HG02571 (cell line): ENCODE data around the gene SLC29A3.
"Not testable (repeated sequence)": the region's sequence is repeated elsewhere in the genome, so short reads cannot be mapped to it uniquely, and the experiment has no call there.

ENCODE experiments used
- ATAC-seq: cut with Tn5 transposase; IDR thresholded peaks from one replicate; pipeline ENCODE4 v1.9.1; 2021; ENCODE audit warnings: mild to moderate bottlenecking, moderate library complexity; ENCODE audit not compliant: unreplicated experiment

Gene SLC29A3

DNA sequence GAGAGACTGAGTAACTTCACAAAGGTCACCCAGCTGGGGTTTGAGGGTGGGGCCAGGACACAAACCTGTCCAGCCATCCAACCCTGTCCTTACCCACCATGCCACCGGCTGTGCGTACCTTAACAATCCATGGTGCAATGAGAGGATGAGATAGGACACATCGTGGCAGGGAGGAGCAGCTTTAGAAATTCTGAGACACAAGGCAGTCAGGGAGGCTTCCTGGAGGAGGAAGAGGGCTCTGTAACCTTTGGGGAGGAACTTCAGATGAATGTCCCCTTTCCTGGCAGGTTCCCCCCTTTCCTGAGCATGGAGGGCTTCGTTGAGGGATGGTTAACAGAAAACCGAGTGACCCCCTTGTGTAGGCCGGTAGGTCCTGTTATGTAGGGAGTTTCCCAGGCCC lies 35.6 kb upstream of the SLC29A3 start:
- ATAC-seq = no peak

DNA sequence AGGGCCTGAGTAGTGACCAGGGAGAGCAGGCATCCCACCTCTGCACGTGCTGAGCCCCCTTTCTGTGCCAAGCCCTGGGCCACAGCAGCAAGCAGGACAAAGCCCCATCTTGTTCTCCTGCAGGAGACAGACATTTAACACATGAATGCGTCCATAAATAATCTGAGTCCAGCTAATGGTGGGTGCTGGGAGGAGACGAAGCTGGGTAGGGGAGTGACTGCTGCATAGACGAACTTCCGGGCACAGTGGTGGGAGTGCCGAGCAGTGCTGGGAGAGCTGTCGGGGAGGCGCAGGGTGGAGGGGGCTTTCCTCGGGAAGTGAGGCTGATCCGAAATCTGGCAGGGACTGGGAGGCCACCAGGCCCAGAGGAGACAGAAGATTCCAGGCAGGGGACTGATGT lies 35.2 kb upstream of the SLC29A3 start:
- no peak for ATAC-seq

DNA sequence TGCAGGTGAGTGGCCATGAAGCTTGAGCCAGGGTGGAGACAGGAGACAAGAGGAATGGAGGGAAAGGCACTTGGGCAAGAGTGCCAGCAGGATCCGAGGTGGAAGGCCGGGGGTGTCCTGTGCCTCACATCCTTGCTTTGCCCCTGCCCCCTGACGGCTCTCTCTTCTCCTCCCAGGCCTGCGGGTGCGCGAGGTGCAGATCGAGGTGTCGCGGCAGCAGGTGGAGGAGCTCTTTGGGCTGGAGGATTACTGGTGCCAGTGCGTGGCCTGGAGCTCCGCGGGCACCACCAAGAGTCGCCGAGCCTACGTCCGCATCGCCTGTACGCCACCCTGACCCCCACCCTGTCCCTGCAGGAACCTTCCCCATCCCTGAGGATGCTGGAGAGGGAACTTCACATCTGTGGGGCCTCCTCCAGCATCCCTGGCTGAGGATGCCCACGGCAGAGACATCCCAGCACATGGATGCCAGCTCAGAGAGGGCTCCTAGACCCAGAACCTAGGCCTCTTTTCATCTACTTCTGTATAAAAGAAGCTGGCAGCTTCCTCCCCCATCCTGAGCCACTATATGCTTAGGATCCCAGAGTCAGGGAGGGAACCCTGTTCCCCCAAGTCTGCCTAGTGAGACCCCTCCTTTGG lies 34.4 kb upstream of the SLC29A3 start:
- no peak for ATAC-seq

DNA sequence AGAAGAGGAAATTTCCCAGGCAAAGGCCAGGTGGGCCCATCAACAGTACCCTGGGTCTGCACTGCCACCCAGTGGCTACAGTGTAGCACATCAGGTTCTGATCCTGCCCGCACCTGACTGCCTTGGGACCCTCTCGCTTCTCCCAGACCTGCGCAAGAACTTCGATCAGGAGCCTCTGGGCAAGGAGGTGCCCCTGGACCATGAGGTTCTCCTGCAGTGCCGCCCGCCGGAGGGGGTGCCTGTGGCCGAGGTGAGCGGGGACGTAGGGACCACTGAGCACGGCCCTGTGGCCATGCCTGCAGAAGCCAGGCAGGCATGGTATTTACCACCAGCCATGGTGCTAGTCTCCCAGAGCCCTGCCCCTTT lies 33.9 kb upstream of the SLC29A3 start:
- no peak for ATAC-seq

DNA sequence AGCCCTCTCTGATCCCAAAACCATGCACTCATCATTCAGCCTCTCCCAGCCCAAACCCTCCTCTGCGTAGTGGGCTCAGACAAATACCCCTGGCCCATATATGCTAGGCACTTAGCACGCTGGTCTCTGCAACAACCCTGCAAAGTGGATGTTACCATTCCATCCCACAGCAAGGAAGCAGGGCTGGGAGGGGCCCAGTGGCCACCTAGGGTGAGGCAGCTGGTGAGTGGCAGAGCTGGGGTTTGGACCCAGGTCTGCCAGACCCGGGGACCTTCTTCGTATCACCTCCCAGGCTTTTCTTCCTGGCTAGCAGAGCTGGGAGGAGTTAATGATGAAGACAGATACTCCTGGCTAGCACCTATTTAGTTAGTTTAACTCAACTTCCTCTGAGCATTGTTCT lies 33.1 kb upstream of the SLC29A3 start:
- ATAC-seq = no peak

DNA sequence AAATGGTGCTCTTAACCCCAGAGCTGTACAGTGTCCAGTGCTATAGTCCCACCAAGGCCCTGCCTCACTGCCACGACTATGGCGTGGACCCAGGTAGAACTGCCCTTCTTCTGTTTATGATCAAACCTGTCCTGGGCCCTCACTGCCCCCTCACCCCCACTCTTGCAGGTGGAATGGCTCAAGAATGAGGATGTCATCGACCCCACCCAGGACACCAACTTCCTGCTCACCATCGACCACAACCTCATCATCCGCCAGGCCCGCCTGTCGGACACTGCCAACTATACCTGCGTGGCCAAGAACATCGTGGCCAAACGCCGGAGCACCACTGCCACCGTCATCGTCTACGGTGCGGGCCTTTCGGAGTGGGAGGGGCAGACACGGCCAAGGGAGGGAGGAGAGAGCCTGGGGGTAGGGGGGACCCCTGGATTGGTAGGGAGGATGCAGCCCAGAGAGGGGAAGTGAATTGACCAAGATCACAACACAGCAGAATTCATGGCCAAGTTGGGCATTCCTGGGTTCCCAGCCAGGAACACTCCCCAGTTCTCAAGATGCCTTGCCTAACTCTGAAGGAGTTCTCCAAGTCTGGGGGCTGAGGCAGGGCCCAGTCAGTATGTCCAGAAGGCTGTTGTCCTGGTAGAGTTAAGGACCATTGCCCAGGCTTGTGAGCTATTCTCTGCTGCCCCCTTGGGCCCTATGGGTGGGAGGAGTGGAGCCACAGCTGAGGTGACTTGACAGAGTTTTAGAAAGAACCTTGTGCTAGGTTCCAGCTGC lies 32.4 kb upstream of the SLC29A3 start:
- no peak for ATAC-seq

DNA sequence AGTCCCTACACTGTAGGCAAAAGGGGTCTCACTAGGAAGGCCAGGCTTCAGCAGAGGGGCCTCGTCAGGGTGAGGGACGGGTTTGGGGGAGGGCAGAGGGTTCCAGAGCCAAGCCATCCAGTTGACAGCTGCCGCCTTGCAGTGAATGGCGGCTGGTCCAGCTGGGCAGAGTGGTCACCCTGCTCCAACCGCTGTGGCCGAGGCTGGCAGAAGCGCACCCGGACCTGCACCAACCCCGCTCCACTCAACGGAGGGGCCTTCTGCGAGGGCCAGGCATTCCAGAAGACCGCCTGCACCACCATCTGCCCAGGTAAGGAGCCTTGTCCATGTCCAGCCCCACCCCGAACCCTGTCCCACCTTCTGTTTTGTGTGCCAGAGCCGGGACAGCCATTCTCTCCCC lies 31.6 kb upstream of the SLC29A3 start:
- ATAC-seq = no peak

DNA sequence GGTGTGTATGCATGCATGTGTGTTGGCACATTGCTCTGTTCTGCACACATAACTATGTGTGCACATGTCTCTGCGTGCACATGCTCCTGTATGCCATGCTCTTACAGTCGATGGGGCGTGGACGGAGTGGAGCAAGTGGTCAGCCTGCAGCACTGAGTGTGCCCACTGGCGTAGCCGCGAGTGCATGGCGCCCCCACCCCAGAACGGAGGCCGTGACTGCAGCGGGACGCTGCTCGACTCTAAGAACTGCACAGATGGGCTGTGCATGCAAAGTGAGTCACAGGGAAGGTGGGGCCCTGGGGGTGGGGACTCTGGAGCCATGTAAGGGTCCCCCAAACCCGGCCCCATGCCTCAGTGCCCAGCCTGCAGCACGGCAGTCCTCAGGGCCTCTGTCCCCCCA lies 30.6 kb upstream of the SLC29A3 start:
- no peak for ATAC-seq

DNA sequence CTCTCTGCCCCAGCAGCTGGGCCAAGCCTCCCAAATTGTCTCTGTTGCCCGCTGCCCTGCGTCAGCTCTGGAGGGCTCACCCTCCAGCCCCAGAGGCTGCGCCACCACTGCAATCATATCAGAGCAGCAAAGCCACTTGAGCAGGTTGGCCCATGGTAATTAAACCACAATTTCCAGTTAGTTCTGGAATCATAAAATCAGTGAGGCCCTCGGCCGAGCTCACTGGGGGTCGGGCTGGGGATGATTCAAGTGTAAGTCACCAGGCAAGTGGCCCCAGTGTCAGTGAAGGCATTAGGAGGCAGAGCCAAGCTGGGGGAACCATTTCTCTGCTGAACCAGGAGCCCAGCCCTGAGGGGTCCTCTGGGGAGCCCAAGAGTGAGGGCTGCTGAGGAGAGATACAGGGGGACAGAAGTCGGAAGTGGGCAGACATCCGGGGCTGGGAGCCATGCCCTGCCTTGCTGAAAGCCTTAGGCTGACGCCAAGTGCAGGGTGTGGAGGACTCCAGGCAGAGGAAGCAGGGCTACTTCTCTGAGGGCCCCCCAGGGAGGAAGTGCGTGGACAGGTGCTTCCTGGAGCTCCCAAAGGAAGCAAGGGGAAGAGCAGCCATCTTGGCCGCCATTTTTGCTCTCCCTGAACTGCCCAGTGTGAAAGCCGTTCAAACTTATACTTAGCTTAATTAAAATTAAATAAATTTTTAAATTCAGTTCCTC lies 29.5 kb upstream of the SLC29A3 start:
- no peak for ATAC-seq

DNA sequence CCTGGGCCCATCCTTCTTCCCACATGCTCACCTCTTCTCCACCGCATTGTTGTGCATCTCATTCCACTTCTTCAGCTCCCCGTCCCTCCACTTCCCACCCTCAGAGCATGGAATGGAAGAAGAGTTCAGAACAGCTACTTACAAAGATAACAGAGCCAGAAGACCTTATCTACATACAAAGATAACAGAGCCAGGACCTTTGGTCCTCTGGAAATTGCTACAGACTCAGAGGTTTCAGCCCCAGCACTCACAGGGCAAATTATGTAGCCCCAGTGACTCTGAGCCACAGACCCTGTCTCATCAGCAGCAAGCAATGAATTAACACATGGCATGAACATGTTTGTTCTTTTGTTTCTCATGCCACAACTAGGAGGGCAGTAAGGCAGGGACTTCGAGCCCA lies 28.7 kb upstream of the SLC29A3 start:
- ATAC-seq = no peak

DNA sequence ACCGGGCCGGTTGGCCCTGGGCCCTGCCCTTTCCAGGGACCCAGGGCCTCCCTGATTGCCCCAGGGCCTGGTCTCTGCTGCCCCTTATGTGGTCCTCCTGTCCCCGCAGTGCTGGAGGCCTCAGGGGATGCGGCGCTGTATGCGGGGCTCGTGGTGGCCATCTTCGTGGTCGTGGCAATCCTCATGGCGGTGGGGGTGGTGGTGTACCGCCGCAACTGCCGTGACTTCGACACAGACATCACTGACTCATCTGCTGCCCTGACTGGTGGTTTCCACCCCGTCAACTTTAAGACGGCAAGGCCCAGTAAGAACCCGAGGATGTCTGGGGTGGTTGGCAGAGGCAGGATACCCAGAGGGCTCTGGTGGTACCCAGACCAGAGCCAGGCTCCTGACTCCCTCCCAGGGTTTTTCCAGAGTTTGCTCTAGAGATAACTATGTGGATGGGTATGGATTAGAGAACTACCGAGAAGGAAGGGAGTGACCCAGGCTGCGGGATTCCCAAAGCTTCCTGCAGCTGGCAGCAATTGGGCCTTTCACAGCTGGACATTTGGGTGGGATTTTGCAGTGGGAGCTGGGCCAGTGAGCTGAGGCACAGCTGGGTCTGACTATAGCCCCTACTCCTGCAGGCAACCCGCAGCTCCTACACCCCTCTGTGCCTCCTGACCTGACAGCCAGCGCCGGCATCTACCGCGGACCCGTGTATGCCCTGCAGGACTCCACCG lies 28.1 kb upstream of the SLC29A3 start:
- no peak for ATAC-seq

DNA sequence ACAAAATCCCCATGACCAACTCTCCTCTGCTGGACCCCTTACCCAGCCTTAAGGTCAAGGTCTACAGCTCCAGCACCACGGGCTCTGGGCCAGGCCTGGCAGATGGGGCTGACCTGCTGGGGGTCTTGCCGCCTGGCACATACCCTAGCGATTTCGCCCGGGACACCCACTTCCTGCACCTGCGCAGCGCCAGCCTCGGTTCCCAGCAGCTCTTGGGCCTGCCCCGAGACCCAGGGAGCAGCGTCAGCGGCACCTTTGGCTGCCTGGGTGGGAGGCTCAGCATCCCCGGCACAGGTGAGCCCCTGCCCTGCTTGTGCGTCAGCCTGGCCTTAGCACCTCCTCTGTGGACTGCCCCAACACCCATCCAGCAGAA lies 27.5 kb upstream of the SLC29A3 start:
- no peak for ATAC-seq

DNA sequence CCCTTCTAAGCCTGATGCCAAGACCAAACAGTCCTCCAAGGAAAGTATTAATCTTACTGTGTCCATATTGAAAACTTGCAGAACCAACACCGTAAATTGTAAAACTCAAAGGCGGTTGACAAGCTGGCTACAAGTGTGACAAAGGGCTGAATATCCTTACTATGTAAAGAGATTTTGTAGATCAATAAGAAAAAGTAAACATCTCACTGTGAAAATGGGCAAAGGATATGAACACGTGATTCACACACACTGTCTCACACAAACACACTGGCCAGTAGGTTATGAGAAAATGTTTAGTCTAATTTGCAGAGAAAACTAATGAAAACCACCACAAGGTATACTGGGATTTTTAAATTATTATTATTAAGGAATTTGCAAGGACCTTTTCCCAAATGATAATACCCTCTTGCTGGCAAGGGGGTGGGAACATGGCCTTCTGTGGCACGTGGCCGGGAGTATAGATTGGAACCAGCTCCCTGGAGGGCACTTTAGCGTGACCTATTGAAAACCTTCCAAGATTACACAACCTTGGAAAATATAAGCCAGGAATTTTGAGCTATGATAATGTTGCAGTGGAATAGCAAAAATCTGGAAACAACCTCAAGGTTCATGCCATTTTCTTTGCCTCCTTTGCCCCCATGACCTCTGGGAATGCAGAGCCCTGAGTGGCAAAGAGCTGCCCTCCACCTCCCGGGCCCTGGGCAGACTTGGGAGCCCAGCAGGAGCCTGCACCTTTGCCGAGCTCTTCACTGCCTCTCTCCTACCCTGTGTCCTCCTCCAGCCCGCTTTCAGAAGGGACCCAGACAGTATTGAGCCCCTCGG lies 26.2 kb upstream of the SLC29A3 start:
- ATAC-seq = no peak

DNA sequence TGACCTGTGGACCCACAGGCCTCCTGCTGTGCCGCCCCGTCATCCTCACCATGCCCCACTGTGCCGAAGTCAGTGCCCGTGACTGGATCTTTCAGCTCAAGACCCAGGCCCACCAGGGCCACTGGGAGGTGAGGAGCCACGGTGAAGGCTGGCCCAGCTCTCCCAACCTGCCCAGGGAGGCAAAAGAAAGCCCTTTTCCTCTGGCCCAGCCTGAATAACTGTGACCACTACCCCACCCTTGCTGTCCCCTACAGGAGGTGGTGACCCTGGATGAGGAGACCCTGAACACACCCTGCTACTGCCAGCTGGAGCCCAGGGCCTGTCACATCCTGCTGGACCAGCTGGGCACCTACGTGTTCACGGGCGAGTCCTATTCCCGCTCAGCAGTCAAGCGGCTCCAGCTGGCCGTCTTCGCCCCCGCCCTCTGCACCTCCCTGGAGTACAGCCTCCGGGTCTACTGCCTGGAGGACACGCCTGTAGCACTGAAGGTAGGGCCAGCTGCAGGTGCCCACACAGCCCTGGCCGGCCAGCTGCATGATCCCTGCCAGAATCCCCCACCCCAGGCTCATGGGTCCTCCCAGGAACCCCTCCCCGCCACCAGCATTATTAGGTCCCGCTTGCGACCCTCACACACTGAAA lies 25.5 kb upstream of the SLC29A3 start:
- ATAC-seq = no peak

DNA sequence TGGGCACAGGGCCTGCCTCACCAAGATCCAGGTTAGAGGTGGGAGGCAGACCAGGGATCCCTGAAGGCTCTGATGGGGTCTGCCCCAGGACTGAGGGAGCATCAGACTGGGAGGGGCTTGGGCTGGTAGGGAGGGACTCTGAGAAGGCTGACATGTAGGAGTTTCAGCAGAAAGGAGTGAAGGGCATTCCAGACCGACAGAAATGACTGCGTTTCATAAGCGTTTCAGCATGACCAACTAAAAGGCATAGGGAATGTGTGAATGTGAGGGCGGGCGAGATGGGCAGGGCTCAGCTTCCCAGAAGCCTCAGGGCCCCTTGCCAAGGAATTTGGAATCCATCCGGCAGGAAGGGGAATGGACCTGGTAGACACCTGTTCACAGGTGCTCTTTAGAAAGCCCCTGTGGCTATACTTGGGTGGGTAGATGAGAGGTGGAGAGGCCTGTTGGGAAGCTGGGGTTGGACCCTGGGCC lies 24.9 kb upstream of the SLC29A3 start:
- ATAC-seq = no peak

DNA sequence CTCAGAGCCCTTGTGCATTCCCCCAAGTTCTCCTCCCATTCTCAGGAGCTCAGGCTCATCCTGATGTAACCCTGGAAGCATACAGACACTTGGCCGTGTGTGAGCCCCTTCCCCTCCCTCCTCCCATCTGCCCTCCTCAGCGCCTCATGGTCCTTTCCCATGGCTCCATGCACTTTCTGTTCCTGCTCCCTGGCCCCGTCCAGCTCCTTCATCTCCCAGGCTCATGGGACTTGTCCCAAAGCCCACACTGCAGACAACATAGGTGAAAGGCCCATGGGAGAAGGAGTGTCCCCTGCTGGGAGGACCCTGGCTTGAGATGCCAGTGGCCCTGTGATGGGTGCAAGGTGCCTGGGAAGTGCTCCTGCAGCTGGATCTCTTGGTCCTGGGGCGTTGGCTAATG lies 24.2 kb upstream of the SLC29A3 start:
- no peak for ATAC-seq

DNA sequence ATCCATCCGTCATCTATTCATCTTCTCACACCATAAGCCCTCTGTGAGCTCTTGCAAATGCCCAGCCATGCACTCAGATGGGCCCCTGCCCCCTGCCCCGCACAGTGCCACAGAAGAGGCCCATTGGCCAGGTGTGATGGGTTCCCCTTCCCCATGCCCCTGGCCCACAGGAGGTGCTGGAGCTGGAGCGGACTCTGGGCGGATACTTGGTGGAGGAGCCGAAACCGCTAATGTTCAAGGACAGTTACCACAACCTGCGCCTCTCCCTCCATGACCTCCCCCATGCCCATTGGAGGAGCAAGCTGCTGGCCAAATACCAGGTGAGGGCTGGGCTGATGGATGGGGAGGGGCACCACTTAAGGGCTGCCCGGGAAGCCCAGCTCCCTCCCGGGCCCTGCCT lies 23.4 kb upstream of the SLC29A3 start:
- no peak for ATAC-seq

DNA sequence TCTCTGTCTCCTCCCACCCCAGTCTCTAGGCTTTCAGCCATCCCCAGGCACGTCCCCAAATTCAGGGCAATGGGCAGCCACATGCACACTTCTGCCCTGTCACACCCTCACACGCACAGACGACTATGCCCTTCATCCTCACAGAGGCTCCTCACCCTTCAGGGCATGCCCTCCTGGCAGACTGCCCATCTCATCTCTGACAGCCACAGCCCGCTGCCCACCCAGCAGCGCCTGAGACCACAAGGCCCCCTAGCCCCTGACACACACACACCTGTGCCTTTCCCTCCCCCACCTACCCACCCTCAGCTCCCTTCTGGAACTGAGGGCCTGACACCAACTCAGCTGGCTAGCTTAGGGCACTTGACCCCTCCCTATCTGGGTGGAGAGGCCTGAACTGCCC lies 23.0 kb upstream of the SLC29A3 start:
- ATAC-seq = no peak

DNA sequence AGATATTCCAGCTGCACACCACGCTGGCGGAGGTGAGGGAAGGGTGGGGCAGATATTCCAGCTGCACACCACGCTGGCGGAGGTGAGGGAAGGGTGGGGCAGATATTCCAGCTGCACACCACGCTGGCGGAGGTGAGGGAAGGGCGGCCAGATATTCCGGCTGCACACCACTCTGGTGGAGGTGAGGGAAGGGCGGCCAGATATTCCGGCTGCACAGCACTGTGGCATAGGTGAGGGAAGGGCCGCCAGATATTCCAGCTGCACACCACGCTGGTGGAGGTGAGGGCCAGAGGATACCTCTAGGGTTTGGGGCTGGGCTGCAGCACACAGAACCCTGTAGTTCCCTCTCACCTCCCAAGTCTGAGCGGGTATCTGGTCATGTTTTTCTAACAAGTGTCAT lies 22.2 kb upstream of the SLC29A3 start:
- ATAC-seq = not testable (repeated sequence)

DNA sequence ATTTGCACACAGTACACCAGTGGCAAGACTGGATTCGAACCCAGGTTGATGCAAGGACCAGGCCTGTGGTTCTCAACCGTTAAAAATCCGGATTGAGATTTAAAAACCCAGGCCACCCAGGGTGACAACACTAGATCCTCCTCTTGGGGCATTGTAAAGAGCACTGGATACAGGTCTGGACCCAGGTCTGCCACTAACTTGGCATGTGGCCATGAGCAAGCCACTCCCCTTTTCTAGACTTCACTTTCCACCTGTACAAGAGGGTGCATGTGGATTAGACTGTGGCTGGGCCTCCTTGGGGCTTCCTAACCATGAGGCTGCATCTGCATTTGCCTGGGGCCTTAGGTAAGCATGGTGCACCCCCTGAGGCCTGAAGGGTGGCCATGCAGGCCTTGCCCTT lies 21.7 kb upstream of the SLC29A3 start:
- no peak for ATAC-seq
